ENCODE data around the gene RUBCN.

DNA sequence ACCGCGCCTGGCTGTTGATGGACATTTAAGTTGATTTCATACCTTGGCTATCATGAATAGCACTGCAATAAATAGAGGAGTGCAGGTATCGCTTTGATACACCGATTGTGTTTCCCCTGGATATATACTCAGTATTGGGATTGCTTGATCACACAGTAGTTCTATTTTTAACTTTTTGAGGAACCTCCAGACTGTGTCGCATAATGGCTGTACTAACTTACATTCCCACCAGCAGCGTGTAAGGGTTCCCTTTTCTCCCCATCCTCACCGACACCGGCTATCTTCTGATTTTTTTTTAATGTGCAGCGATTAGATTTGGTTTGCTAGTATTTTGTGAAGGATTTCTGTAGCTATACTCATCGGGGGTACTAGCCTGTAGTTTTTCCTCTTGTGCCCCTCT is 16.0 kb downstream of the RUBCN start:
- TF ChIP-seq MEIS2 (IDR thresholded peaks at IDR 0.05; ENCODE audit: partially characterized antibody) (no peak), RBM39 (optimal IDR thresholded peaks at IDR 0.05; ENCODE audit: low read depth, low read length) (no peak), XRCC5 (IDR thresholded peaks at IDR 0.05; ENCODE audit: low read depth, low read length) (no peak), ESRRA (IDR thresholded peaks at IDR 0.05; ENCODE audit: borderline replicate concordance, low read depth) (no peak), EZH2 (IDR thresholded peaks at IDR 0.05; ENCODE audit: borderline replicate concordance, low read depth, low read length) (no peak), CBFB (CRISPR knock-in tag; IDR thresholded peaks at IDR 0.05) (no peak), ZNF324 (CRISPR knock-in tag; IDR thresholded peaks at IDR 0.05) (no peak), GABPA (tag; conservative IDR thresholded peaks at IDR 0.05; ENCODE audit: low read depth) (no peak), EGR1 (conservative IDR thresholded peaks at IDR 0.05) (no peak), POLR2A (conservative IDR thresholded peaks at IDR 0.05) (no peak)
- TF ChIP-seq, protein P1, sequence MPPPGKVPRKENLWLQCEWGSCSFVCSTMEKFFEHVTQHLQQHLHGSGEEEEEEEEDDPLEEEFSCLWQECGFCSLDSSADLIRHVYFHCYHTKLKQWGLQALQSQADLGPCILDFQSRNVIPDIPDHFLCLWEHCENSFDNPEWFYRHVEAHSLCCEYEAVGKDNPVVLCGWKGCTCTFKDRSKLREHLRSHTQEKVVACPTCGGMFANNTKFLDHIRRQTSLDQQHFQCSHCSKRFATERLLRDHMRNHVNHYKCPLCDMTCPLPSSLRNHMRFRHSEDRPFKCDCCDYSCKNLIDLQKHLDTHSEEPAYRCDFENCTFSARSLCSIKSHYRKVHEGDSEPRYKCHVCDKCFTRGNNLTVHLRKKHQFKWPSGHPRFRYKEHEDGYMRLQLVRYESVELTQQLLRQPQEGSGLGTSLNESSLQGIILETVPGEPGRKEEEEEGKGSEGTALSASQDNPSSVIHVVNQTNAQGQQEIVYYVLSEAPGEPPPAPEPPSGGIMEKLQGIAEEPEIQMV (tag; conservative IDR thresholded peaks at IDR 0.05; ENCODE audit: low read depth), result no peak
- TF ChIP-seq, protein P2, sequence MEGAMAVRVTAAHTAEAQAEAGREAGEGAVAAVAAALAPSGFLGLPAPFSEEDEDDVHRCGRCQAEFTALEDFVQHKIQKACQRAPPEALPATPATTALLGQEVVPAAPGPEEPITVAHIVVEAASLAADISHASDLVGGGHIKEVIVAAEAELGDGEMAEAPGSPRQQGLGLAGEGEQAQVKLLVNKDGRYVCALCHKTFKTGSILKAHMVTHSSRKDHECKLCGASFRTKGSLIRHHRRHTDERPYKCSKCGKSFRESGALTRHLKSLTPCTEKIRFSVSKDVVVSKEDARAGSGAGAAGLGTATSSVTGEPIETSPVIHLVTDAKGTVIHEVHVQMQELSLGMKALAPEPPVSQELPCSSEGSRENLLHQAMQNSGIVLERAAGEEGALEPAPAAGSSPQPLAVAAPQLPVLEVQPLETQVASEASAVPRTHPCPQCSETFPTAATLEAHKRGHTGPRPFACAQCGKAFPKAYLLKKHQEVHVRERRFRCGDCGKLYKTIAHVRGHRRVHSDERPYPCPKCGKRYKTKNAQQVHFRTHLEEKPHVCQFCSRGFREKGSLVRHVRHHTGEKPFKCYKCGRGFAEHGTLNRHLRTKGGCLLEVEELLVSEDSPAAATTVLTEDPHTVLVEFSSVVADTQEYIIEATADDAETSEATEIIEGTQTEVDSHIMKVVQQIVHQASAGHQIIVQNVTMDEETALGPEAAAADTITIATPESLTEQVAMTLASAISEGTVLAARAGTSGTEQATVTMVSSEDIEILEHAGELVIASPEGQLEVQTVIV (CRISPR knock-in tag; IDR thresholded peaks at IDR 0.05; ENCODE audit: borderline replicate concordance), result no peak
- TF ChIP-seq, protein P3, sequence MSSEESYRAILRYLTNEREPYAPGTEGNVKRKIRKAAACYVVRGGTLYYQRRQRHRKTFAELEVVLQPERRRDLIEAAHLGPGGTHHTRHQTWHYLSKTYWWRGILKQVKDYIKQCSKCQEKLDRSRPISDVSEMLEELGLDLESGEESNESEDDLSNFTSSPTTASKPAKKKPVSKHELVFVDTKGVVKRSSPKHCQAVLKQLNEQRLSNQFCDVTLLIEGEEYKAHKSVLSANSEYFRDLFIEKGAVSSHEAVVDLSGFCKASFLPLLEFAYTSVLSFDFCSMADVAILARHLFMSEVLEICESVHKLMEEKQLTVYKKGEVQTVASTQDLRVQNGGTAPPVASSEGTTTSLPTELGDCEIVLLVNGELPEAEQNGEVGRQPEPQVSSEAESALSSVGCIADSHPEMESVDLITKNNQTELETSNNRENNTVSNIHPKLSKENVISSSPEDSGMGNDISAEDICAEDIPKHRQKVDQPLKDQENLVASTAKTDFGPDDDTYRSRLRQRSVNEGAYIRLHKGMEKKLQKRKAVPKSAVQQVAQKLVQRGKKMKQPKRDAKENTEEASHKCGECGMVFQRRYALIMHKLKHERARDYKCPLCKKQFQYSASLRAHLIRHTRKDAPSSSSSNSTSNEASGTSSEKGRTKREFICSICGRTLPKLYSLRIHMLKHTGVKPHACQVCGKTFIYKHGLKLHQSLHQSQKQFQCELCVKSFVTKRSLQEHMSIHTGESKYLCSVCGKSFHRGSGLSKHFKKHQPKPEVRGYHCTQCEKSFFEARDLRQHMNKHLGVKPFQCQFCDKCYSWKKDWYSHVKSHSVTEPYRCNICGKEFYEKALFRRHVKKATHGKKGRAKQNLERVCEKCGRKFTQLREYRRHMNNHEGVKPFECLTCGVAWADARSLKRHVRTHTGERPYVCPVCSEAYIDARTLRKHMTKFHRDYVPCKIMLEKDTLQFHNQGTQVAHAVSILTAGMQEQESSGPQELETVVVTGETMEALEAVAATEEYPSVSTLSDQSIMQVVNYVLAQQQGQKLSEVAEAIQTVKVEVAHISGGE (CRISPR knock-in tag; IDR thresholded peaks at IDR 0.05), result no peak
- TF ChIP-seq, protein P4, sequence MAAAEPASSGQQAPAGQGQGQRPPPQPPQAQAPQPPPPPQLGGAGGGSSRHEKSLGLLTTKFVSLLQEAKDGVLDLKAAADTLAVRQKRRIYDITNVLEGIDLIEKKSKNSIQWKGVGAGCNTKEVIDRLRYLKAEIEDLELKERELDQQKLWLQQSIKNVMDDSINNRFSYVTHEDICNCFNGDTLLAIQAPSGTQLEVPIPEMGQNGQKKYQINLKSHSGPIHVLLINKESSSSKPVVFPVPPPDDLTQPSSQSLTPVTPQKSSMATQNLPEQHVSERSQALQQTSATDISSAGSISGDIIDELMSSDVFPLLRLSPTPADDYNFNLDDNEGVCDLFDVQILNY (CRISPR knock-in tag; IDR thresholded peaks at IDR 0.05), result no peak
